ENCODE data around the gene MAD1L1.

The MAD1L1 gene

DNA sequence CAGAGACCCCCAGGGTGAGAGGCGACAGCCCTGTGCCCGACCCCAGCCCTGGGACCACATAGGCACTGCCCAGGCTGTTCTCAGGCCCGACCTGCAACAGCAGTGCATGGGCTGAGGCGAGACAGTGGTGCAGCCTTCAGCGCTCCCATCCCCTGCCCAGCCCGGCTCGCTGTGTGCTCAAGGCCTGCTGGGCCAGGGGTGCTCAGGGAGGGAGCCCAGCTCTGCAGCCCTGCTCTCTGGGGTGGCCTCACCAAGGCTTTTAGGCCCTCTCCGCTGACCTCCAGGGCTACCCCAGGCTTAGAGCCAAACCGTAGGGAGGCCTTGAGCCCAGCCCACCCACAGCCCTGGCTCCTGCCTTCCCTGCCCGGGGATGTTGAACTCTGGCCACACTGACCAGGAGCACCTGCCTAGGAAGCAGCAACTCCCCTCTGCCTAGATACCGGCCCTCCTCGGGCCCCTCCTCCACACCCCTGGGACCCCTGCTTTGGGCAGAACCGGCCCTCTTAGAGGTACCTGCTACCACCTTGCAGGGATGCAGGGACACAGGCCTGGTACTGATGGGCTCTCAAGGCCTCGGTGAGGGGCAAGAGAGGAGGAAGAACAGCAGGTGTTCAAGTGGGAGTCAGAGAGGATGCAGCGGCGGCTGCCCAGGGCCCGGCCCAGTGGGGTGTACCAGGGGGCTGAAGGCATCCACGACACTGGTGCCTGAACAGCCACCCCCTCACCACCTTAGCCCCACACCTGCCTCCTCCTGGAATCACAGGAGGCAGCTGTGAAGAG, 331.1 kb downstream of the MAD1L1 start:
- no peak for DNase-seq (ENCODE audit: low read depth, low spot score)

DNA sequence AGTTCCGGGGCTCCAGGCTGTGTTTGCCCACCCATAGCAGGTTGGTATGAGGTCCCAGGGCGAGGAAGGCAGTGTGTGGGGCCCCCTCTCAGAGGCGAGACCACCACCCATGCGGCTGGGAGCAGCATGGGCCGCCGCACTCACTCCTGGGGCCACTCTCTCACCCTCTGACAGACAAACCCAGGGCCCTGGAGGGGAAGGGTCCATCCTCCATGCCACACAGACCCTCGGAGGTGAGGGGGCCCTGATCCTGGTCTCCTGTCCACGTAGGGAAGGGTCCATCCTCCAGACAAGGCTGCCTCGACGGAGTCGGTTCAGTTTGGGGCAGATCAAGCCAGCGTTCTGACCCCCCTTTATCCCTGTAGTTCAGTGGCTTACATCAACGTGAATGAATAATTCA, 331.9 kb downstream of the MAD1L1 start:
- DNase-seq (ENCODE audit: low read depth, low spot score), result no peak

DNA sequence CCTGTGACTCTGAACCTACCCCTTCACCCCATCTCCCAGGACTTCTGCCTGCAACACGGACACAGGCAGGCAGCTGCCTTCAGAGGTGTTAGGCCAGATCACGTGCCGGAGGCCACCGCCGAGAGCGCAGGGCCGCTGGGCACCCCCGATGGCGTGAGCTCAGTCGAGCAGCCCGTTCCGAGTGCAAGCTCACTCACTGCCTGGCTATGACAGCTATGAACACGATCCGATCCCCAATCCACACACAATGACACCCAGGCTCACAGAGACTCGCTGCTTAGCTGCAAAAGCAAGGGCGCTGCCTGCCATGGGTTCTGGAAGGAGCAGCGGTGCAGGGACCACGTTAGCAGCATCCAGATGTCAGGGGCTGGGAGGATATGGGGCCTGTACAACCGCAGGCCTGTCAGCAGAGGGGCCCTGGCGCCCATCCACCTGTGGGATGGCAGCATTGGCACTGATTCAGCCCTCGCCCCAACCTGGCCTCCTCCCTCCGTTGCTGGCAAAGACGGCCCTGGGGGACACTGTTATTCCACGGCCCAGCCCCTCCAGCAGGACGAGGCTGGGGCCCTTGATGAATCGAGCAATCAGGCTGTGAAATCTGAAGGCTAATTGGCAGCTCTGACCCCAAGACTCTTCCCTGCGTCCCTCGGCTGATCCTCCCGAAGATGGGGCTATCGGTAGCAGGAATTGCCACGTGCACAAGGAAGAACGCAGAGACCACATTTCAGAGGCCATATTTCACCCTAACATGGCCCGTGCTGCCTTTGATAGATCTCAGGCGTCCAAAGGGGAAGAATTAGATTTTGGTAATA, 332.6 kb downstream of the MAD1L1 start:
- DNase-seq (ENCODE audit: low read depth, low spot score), result no peak

DNA sequence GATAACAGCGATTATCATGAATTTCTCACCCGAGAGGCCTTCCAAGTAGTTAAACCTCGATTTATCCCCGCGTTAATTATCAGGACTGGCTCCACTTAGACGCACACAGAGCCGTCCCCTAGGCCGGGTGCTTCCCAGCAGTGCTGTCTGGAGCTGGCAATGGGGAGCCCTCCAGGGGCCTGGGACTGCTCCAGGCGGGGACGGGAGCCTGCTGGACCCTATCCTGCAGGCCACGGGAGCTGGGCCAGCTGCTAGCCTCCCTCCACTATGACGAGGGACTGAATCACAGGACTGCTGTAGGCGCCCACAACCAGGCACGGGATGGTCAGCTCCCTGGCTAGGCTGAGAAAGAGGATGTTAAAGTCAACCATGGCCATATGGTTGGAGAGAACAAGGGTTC, 333.5 kb downstream of the MAD1L1 start:
- no peak for DNase-seq (ENCODE audit: low read depth, low spot score)

DNA sequence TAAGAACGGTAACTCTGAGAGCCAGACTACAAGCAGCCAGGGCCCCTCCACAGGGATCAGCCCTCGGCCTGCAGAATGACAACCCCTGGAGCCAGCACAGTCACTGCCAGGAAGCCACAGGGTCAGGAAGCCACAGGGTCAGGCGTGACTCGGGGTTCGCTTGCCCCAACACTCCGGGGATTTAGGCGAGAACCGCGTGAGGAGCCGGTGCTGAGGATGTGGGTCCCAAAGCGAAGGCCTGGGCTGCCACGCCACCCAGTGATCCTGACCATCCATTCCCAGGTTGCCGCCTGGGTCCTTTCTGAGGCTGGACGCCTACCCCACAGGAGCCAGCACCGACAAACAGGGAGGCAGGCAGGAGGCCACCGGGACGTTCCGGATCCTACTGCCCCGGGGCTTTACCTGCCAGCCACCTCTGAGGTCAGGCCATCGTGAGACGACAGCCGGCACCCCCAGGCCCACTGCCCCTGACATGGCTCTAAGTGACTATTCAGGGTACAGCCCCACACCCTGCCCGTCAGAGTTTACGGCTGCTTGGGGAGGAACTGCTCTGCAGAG, 334.0 kb downstream of the MAD1L1 start:
- DNase-seq (ENCODE audit: low read depth, low spot score), result no peak

DNA sequence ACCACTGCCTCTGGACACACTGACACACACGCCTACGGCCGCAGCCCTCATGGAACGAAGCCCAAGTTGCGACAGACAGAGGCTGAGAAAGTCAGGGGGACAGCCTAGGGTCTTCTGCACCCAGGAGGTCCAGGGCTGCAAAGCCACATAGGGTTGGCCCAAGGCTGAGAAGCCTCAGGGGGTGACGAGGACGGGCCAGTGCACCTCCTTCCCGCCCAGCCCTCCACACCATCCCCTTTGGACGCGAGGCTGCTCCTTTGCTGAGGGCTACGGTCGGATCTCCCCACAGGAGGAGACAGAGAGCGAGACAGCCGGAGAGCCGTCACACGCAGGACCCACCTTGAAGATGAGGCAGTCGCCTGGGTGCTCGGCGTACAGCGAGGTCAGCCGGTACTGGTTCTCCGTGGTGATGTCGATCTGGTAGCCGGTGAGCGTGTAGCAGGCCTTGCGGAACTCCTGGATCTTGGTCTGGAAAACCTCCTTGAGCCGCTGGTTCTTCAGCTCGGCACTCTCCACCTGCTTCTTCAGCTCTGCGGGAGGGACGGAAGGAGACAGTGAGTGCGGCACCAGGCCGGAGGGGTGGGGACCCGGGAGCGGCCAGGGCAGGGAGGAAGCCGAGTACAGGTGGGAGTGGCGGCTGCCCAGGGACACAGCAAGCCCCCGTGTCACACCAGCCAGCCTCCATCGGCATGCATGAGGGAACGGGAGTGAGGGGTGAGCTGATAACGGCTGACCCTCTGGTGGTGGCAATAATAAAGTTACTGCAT, 334.7 kb downstream of the MAD1L1 start:
- no peak for DNase-seq (ENCODE audit: low read depth, low spot score)

DNA sequence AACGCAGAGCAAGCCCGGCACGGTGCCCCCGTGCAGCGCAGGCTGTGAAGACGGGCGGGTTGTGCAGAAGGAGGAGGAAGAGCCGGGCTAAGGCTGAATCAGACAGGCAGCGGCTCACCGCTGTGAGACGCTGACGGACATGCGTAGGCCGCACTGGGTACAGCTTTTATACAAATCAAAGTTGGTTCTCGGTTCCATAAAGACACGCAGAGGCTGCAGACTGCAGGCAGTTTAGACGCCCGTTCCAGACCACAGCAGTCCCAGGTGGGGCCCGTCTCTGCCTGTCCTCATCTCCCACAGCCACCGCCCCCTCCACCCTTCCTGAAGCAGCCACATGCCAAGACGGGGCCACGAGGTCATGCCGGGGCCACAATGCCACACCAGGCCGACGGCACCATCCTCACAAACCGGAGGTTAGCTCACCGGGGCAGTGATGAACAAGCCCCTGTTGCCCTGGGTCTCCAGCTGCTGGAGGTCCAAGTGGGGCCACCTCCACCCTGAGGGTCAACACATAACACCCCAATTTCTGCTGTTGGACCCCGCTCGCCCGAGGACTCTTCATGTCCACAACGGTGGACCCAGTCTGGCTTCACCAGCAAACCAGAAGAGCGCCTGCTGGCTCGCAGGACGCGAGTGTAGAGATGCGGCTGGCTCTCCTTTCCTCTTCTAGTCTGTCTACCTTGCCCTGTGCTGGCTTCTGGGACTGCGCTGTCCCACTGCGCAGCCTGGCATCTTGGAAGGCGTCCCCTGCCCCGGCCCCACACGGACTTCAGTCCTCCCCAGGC, 335.5 kb downstream of the MAD1L1 start:
- no peak for DNase-seq (ENCODE audit: low read depth, low spot score)

DNA sequence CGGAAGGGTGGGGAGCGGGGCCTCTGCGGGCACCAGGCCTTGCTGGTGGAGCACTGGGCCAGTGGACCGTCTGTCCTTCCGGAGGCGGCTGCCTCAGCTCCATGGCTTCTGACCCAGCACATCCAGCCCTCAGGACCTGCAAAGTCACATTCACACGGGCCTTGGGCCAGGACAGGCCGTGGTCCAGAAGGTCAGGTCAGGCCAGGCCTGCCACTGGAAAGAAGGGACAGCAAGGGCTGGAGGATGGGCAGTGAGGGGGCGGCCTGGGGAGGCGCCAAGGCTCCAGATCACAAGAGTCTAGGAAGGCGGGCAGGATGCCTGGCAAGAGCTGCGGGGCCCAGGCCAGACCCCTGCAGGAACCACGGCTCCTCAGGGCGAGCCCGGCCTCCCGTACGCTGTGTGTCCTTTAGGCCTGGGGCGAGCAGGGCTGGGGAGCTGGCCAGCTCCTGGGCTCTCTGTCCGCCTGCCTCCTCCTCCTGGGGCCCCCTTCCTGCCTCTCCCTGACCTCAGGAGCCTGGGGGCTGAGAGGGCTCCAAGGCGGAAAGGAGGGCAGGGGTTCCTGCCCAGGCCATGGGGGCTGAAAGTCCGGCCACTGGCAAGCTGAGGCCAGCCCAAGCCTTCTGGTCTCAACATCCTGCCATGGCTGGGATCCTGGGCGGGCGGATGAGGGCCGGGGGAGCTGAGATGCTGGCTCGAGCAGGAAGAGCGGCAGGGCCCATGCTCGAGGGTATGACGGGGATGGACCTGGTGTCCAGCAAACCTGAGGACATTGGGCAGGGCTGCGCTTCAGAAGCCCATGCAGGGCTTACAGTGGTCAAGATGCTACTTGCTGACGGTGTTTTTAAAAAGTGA, 336.9 kb downstream of the MAD1L1 start:
- DNase-seq (ENCODE audit: low read depth, low spot score), result no peak

DNA sequence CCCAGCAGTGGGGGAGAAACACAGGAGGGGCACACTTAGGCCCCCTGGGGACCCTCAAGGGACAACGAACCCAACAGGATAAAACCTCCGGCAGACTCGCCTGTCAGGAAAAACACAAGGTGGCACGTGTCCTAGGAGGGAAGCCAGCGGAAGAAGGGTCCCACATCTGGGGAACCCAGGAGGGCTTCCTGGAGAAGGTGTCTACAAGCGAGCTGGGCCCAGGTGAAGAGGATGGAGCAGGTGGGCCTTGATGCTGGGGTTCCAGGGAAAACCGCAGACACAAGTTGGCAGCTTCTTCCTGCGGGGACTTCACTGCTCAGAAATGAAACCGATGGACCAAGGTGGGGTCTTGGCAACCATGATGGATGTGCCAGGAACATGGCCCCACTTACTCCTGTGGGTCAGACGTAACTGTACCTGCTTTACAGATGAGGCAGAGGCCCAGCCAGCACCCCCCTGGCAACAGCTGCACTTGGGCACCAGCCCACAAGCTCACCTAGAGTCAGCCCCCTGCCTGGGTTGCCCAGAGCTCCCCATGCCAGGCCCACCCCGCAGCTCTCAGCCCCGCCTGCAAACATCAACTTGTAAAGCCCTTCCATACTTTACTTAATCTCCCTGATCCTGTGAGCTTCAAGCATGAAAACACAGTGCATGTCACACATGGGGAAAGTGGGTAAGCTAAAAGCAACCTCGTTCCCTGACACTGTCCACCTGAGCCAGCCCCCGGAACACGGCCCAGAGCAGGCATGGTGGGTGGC, 337.7 kb downstream of the MAD1L1 start:
- no peak for DNase-seq (ENCODE audit: low read depth, low spot score)

DNA sequence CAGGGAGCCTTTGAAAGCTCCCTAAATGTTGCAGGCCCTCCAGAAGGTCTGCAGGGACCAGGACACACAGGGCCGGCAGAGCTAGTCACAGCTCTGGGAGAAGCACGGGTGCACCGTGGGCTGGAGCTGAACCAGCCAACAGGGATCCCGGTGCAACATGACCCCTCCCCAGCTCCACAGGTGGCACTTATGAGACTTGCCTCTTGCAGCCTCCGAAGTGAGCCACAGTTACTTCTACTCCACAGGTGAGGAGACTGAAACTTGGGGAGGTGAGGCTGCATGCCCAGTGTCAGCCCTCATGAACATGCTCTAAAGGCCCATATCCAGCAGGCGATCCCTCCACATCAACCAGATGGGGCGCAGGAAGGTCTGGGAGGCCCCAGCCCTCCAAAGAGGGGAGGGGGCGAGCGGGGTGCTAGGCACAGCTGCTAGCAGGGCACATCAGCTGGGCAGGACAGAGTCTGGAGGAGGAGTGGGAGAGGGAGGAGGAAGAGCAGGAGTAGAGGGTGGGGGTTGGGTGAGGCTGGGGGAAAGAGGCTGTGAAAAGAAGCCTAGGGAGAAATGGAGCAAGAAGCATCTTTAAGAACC, 338.3 kb downstream of the MAD1L1 start:
- no peak for DNase-seq (ENCODE audit: low read depth, low spot score)

DNA sequence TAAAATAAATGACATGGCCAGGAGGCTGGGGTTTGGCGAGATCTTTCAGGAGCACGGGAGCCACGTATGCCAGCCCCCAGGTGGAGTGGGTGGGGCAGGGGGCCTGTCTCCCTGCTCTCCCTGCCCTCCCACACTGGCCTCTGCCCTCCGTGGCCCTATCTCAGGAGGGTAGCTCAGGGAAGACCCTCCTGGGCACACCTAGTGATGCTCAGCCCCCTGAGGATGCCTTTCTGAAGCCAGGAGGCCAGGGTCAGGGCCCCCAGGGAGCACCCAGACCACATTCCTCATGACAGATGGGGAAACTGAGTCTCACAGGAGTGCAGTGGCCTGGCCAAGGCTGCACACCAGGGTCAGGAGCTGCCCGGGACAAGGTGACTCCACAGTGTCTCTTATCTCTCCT, 339.3 kb downstream of the MAD1L1 start:
- no peak for DNase-seq (ENCODE audit: low read depth, low spot score)

DNA sequence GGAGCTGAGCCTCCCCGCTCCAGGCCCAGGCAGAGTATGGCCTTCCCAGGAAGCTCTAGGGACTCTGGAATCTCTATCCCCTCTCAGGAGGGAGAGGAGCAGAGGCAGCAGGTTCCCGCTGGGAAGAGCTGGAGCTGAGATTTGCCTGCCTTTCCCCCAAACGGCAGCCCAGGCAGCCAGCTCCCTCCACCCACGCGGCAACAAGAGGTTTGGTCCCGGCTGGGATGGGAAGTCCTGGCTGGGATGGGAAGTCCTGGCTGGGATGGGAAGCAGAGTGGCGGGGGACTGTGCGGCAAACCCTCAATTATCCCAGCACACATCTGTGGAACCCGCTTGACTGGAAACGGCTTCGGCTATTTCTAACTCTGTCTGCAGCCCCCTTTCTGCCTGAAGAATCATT, 339.7 kb downstream of the MAD1L1 start:
- DNase-seq (ENCODE audit: low read depth, low spot score), result no peak

DNA sequence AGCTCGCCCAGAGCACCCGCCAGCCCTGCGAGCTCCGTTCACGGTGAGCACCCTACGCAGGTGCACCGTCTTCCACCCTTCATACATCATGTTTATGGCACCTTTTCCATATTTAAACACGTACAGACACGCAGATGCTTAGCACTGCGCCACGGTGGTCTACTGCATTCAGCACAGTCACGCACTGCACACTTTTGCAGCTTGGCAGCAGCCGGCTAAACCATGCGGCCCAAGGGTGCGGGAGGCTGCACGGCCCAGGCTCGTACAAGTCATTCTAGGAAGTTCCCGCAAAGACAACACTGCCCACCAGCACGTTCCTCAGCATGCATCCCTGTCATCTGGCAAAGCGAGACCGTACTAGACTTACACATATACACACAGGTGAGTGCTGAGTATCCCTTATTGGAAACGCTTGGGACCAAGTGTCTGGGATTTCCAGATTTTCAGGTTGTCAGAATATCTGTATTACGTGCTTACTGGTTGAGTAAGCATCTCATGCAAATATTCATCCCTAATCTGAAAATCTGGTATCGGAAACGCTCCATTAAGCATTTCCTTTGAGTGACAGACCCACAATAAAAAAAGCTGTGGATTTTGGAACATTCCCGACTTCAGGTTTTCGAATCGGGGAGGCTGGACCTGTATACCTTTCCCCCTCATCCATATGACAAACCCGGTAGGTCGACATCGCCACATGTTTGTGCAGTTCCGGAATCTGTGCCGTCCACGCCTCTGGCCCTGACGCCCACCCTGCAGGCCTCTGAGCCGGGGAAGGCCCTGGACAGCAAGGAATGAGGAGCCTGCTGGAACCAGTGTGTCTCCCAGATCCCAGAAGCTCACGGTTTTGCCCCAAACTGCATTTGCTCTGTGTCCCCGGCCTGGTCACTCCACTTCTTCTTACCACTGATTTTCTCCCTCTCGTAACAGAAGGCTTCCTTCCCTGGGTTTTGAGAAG, 340.5 kb downstream of the MAD1L1 start:
- DNase-seq (ENCODE audit: low read depth, low spot score), result no peak

DNA sequence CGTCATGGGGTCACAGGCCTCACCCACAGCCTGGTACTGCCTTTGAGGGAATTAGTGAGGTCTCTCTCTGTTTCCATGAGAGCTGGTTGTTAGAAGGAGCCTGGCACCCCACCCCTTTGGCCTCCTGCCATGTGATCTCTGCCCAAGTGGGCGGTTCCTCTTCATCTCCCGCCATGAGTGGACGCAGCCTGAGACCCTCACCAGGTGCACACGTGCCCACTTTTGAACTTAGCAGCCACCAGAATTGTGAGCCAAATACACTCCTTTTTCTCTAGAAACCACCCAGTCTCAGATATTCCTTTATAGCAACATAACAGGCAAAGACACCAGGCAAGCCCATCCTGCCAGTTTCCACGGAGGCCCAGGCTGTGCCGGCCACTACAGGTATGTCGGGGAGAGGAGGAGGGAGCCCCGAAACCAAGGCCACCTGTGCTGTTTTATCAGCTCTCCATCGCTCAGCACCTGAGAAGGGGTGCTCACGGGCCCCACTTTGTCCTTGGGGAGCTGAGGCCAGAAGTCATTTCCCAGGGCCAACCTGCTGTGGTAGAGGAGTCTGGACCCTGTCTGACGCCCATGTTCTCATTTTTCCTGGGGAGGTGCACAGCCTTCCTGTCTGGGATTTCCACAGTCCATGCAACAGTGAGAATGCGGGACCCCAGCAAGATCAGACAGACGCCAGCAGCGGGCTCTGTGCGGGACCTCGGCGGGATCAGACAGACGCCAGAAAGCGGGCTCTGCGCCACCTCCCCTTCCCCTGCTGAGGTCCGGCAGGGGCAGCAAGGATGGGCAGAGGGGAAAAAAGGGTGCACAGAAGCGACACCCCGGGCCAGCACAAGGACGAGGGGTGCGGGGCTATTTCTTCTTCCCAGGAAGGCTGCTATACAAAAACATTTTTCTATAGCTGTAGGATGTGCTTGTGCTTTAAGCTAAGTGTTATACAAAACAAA, 342.2 kb downstream of the MAD1L1 start:
- no peak for DNase-seq (ENCODE audit: low read depth, low spot score)

DNA sequence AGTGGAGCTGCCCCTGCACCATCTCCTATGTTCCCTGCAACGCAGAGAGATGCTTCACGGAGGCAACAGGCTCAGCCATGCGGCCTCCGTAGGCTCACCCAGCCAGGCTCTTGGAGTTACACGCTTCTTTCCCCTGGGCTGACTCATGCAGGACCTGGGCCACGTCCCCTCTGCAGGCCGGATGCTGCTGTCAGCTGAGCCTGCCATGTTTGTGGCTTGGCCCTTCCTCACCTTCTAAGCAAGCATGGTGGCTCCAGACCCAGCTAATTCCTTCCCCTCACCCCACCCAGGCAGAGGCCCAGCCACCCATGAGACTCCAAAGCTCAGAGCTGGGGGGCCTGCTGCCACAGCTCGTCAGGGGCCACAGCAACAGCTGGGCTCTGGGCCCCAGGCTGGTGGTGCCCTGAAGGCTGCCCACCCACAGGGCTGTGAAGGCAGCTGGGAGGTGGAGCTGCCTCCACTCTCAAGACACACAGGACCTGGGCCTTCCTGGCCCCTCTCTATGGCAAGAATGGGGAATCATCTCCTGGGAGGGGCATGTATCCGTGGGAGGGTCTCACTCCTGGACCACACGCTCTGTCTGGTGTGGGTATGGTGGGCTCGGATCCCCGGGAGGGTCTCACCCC, 343.1 kb downstream of the MAD1L1 start:
- no peak for DNase-seq (ENCODE audit: low read depth, low spot score)

DNA sequence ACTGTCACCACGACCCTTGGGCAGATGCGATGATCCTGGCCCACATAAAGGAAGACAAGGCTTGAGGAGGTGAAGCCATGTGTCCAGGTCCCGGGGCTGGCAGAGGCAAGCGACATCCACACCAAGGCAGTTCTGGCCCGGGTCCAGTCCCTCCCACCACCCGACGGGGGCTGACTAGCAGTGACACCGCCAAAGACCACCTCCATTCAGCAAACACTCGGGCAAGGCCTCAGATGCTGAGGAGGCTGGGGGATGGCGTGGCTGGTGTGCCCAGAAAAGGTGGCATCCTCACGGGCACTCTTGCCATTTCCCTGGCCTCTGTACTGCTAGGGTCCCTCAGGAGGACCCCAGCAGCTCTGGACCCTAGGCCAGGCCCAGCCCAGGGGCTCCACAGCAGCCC, 343.7 kb downstream of the MAD1L1 start:
- no peak for DNase-seq (ENCODE audit: low read depth, low spot score)
